WTC11 (cell line): ENCODE data around the gene PRMT6. TPM values are rescaled to one million over a fixed set of nuclear protein-coding genes. Genes with fewer than 3 reads are reported as not detected.
"Not testable (repeated sequence)": the region's sequence is repeated elsewhere in the genome, so short reads cannot be mapped to it uniquely, and the experiment has no call there.

Experiments used
- ATAC-seq: fragments of 200-7000 bp; cut with Tn5 transposase; 2 replicates; pipeline ENCODE4 v1.10.0; 2021; ENCODE audit warnings: mild to moderate bottlenecking, moderate library complexity
- CTCF ChIA-PET: fragments of 300-600 bp; sonication (Branson Sonifier 250); formaldehyde crosslinking; loops from one replicate; lab custom pipeline; 2021; ENCODE audit warnings: antibody characterized with exemption; lab: Charles Lee
- POLR2A ChIA-PET: fragments of 350-600 bp; sonication (Branson Sonifier 250); formaldehyde crosslinking; loops from one replicate; lab custom pipeline; 2021; ENCODE audit warnings: antibody characterized with exemption; lab: Charles Lee
- DNase-seq: peaks from one replicate; pipeline ENCODE4 v3.0.0; 2021; ENCODE audit warnings: low spot score
- H3K27ac Mint-ChIP-seq: 2 replicates; pipeline ENCODE4 v1.8.0; 2021; ENCODE audit warnings: mixed read lengths
- H3K27me3 Mint-ChIP-seq: 2 replicates; pipeline ENCODE4 v1.8.0; 2021; ENCODE audit warnings: low read depth, mild to moderate bottlenecking, moderate library complexity, mixed read lengths
- H3K36me3 Mint-ChIP-seq: 2 replicates; pipeline ENCODE4 v1.8.0; 2021; ENCODE audit warnings: mixed read lengths
- H3K4me1 Mint-ChIP-seq: 2 replicates; pipeline ENCODE4 v1.8.0; 2022; ENCODE audit warnings: mixed read lengths
- H3K4me3 Mint-ChIP-seq: 2 replicates; pipeline ENCODE4 v1.8.0; 2021; ENCODE audit warnings: mild to moderate bottlenecking, moderate library complexity, mixed read lengths
- H3K9me3 Mint-ChIP-seq: 2 replicates; pipeline ENCODE4 v1.8.0; 2021; ENCODE audit warnings: mixed read lengths
- ARID4B ChIP-seq: sonication (generic); formaldehyde crosslinking; IDR thresholded peaks from 2 replicates; pipeline ENCODE4 v1.8.0; 2023; ENCODE audit warnings: missing genetic modification reagents, mild to moderate bottlenecking, borderline replicate concordance
- CBFB ChIP-seq: sonication (generic); formaldehyde crosslinking; IDR thresholded peaks from 2 replicates; pipeline ENCODE4 v1.8.1; 2022; ENCODE audit warnings: mild to moderate bottlenecking, low read depth, missing genetic modification reagents
- CREM ChIP-seq: sonication (generic); formaldehyde crosslinking; IDR thresholded peaks from 2 replicates; pipeline ENCODE4 v1.8.1; 2022; ENCODE audit warnings: mild to moderate bottlenecking, missing genetic modification reagents, moderate library complexity
- EMX1 ChIP-seq: fragments of 250-450 bp; sonication (Bioruptor Pico); IDR thresholded peaks from 2 replicates; pipeline ENCODE4 v1.8.0; 2021; ENCODE audit warnings: mild to moderate bottlenecking
- JAZF1 ChIP-seq: fragments of 250-450 bp; sonication (Bioruptor Pico); IDR thresholded peaks from 2 replicates; pipeline ENCODE4 v1.9.0; 2021; ENCODE audit warnings: moderate library complexity, mild to moderate bottlenecking, inconsistent platforms
- MLX ChIP-seq: sonication (generic); formaldehyde crosslinking; IDR thresholded peaks from 2 replicates; pipeline ENCODE4 v1.8.1; 2023; ENCODE audit warnings: mild to moderate bottlenecking, missing genetic modification reagents, moderate library complexity
- NR2C2 ChIP-seq: sonication (generic); formaldehyde crosslinking; IDR thresholded peaks from 2 replicates; pipeline ENCODE4 v1.8.0; 2022; ENCODE audit warnings: mild to moderate bottlenecking, missing genetic modification reagents
- SOX15 ChIP-seq: fragments of 250-450 bp; sonication (Bioruptor Pico); IDR thresholded peaks from 2 replicates; pipeline ENCODE4 v1.9.0; 2021; ENCODE audit warnings: mild to moderate bottlenecking
- STAT6 ChIP-seq: sonication (generic); formaldehyde crosslinking; conservative IDR thresholded peaks from 2 replicates; pipeline ENCODE4 v1.8.1; 2023; ENCODE audit warnings: mild to moderate bottlenecking, low read depth, missing genetic modification reagents, moderate library complexity
- USF1 ChIP-seq: sonication (generic); formaldehyde crosslinking; IDR thresholded peaks from 2 replicates; pipeline ENCODE4 v1.8.0; 2022; ENCODE audit warnings: mild to moderate bottlenecking, missing genetic modification reagents
- ZNF263 ChIP-seq: sonication (generic); formaldehyde crosslinking; IDR thresholded peaks from 2 replicates; pipeline ENCODE4 v1.8.1; 2022; ENCODE audit warnings: low read depth, mild to moderate bottlenecking, moderate library complexity, missing genetic modification reagents
- ZNF317 ChIP-seq: sonication (generic); formaldehyde crosslinking; IDR thresholded peaks from 2 replicates; pipeline ENCODE4 v1.8.1; 2023; ENCODE audit warnings: low read depth, mild to moderate bottlenecking, moderate library complexity, missing genetic modification reagents, borderline replicate concordance
- ZNF425 ChIP-seq: fragments of 250-450 bp; sonication (Bioruptor Pico); conservative IDR thresholded peaks from 2 replicates; pipeline ENCODE4 v1.9.0; 2021; ENCODE audit warnings: mild to moderate bottlenecking
- ZNF512 ChIP-seq: sonication (generic); formaldehyde crosslinking; IDR thresholded peaks from 2 replicates; pipeline ENCODE4 v1.8.1; 2022; ENCODE audit warnings: missing genetic modification reagents, borderline replicate concordance
- total RNA-seq: library from RNA; stranded (reverse); gene quantifications from 3 replicates; pipeline ENCODE4 v1.2.3, GENCODE V29; 2021

Gene PRMT6
- total RNA-seq, 1 experiment from 2014 or later: 30.7 TPM

- no peaks in the 10 kb centered on the region for H3K27me3 Mint-ChIP-seq
- peaks cover 11% of the 10 kb centered on the region for H3K9me3 Mint-ChIP-seq
- TF ChIP-seq USF1 (CRISPR knock-in tag): no peak
- no peak for TF ChIP-seq SOX15 (CRISPR knock-in tag)
- no peak for TF ChIP-seq CREM
- TF ChIP-seq ZNF425 (CRISPR knock-in tag): no peak
- TF ChIP-seq JAZF1 (CRISPR knock-in tag): no peak
- TF ChIP-seq NR2C2 (CRISPR knock-in tag): no peak
- TF ChIP-seq ZNF512 (CRISPR knock-in tag): no peak
- TF ChIP-seq ZNF263 (CRISPR knock-in tag): no peak
- no peak for TF ChIP-seq ARID4B (CRISPR knock-in tag)
- no peak for TF ChIP-seq CBFB (CRISPR knock-in tag)
- no peaks in the 10 kb centered on the region for H3K4me1 Mint-ChIP-seq
- no peak overlapping the region for H3K4me3 Mint-ChIP-seq
- POLR2A ChIA-PET: no interaction called here
- H3K36me3 Mint-ChIP-seq: no peaks in the 10 kb centered on the region
- no peak for ATAC-seq
- H3K27ac Mint-ChIP-seq: no peak overlapping the region
- DNase-seq: no peak
- CTCF ChIA-PET: no interaction called here
Measured at GRCh38 chr1:107091418-107091817, 34.9 kb downstream of the PRMT6 start.

- CTCF ChIA-PET, H3K27me3 Mint-ChIP-seq, ATAC-seq, H3K36me3 Mint-ChIP-seq, H3K27ac Mint-ChIP-seq, POLR2A ChIA-PET, H3K4me3 Mint-ChIP-seq, H3K4me1 Mint-ChIP-seq, DNase-seq: not testable (repeated sequence)
- peaks cover 16% of the 10 kb centered on the region for H3K9me3 Mint-ChIP-seq
Measured at GRCh38 chr1:107093395-107093794, 36.9 kb downstream of the PRMT6 start.

- Mint-ChIP-seq H3K36me3 (no peaks in the 10 kb centered on the region), H3K9me3 (peaks cover 16% of the 10 kb centered on the region), H3K27ac (no peak overlapping the region), H3K4me3 (no peak overlapping the region), H3K27me3 (no peaks in the 10 kb centered on the region), H3K4me1 (no peaks in the 10 kb centered on the region)
- no peak for ATAC-seq
- no peak for DNase-seq
- CTCF ChIA-PET: no interaction called here
- POLR2A ChIA-PET: no interaction called here
- no peak for TF ChIP-seq ZNF317 (CRISPR knock-in tag)
- no peak for TF ChIP-seq ARID4B (CRISPR knock-in tag)
- no peak for TF ChIP-seq SOX15 (CRISPR knock-in tag)
- TF ChIP-seq MLX (CRISPR knock-in tag): no peak
- no peak for TF ChIP-seq EMX1
- no peak for TF ChIP-seq STAT6
Measured at GRCh38 chr1:107095647-107096046, 39.2 kb downstream of the PRMT6 start.
